SK-N-SH treated with all-trans-retinoic acid at 6 μM for 48 hours (cell line): ENCODE results near the gene DHX57.

Source experiments
- ATAC-seq: fragments of 200-7000 bp; cut with Tn5 transposase; 3 replicates; pipeline ENCODE4 v1.9.1; 2020; ENCODE audit warnings: mild to moderate bottlenecking, moderate library complexity
- ARNTL ChIP-seq: fragments of 450-650 bp; formaldehyde crosslinking; IDR thresholded peaks from 2 replicates; pipeline ENCODE4 v1.5.0; 2020; ENCODE audit warnings: low read depth, mild to moderate bottlenecking, moderate library complexity, borderline replicate concordance
- BACH2 ChIP-seq: fragments of 250-450 bp; sonication (Bioruptor Pico); IDR thresholded peaks from 2 replicates; pipeline ENCODE4 v1.9.0; 2021; ENCODE audit warnings: mild to moderate bottlenecking, borderline replicate concordance
- CREB5 ChIP-seq: fragments of 250-450 bp; sonication (Bioruptor Pico); IDR thresholded peaks from 2 replicates; pipeline ENCODE4 v1.5.1; 2020; ENCODE audit warnings: low read depth, mild to moderate bottlenecking, moderate library complexity
- CSDC2 ChIP-seq: fragments of 250-450 bp; sonication (Bioruptor Pico); IDR thresholded peaks from 2 replicates; pipeline ENCODE4 v1.5.0; 2020; ENCODE audit warnings: mild to moderate bottlenecking, moderate library complexity
- CSRNP3 ChIP-seq: fragments of 250-450 bp; sonication (Bioruptor Pico); IDR thresholded peaks from 2 replicates; pipeline ENCODE4 v1.5.1; 2021; ENCODE audit warnings: mild to moderate bottlenecking, moderate library complexity
- ESRRG ChIP-seq: fragments of 250-450 bp; sonication (Bioruptor Pico); IDR thresholded peaks from 2 replicates; pipeline ENCODE4 v1.6.1; 2021; ENCODE audit warnings: mild to moderate bottlenecking
- GLIS3 ChIP-seq: fragments of 250-450 bp; sonication (Bioruptor Pico); IDR thresholded peaks from 2 replicates; pipeline ENCODE4 v1.5.0; 2020; ENCODE audit warnings: mild to moderate bottlenecking, moderate library complexity
- ISL1 ChIP-seq: fragments of 250-450 bp; sonication (Bioruptor Pico); IDR thresholded peaks from 2 replicates; pipeline ENCODE4 v2.1.2; 2022; ENCODE audit warnings: mild to moderate bottlenecking, moderate library complexity
- OSR1 ChIP-seq: fragments of 250-450 bp; sonication (Bioruptor Pico); IDR thresholded peaks from 2 replicates; pipeline ENCODE4 v1.8.0; 2022; ENCODE audit warnings: moderate library complexity, mild to moderate bottlenecking, inconsistent platforms
- POU6F1 ChIP-seq: fragments of 250-450 bp; sonication (Bioruptor Pico); IDR thresholded peaks from 2 replicates; pipeline ENCODE4 v1.8.0; 2021; ENCODE audit warnings: low read depth, mild to moderate bottlenecking, moderate library complexity, borderline replicate concordance
- PPARA ChIP-seq: fragments of 250-450 bp; sonication (Bioruptor Pico); IDR thresholded peaks from 2 replicates; pipeline ENCODE4 v1.5.0; 2020; ENCODE audit warnings: mild to moderate bottlenecking, borderline replicate concordance
- RARB ChIP-seq: fragments of 250-450 bp; sonication (Bioruptor Pico); IDR thresholded peaks from 2 replicates; pipeline ENCODE4 v1.8.0; 2021; ENCODE audit warnings: mild to moderate bottlenecking, moderate library complexity
- SNAI2 ChIP-seq: fragments of 250-450 bp; sonication (Bioruptor Pico); IDR thresholded peaks from 2 replicates; pipeline ENCODE4 v1.5.0; 2020; ENCODE audit warnings: mild to moderate bottlenecking, moderate library complexity
- TCF4 ChIP-seq: fragments of 250-450 bp; sonication (Bioruptor Pico); IDR thresholded peaks from 2 replicates; pipeline ENCODE4 v1.8.0; 2021; ENCODE audit warnings: mild to moderate bottlenecking, moderate library complexity, borderline replicate concordance
- TOX ChIP-seq: fragments of 250-450 bp; sonication (Bioruptor Pico); IDR thresholded peaks from 2 replicates; pipeline ENCODE4 v1.8.0; 2021; ENCODE audit warnings: mild to moderate bottlenecking, moderate library complexity, borderline replicate concordance
- TSHZ2 ChIP-seq: fragments of 250-450 bp; sonication (Bioruptor Pico); IDR thresholded peaks from 2 replicates; pipeline ENCODE4 v1.5.0; 2020; ENCODE audit warnings: mild to moderate bottlenecking, moderate library complexity
- ZC3H10 ChIP-seq: fragments of 250-450 bp; sonication (Bioruptor Pico); IDR thresholded peaks from 2 replicates; pipeline ENCODE4 v1.5.1; 2021; ENCODE audit warnings: mild to moderate bottlenecking, moderate library complexity
- ZFP3 ChIP-seq: fragments of 250-450 bp; sonication (Bioruptor Pico); IDR thresholded peaks from 2 replicates; pipeline ENCODE4 v1.5.0; 2020; ENCODE audit warnings: mild to moderate bottlenecking, moderate library complexity
- ZFP30 ChIP-seq: fragments of 450-650 bp; formaldehyde crosslinking; IDR thresholded peaks from 2 replicates; pipeline ENCODE4 v1.5.0; 2022; ENCODE audit warnings: mild to moderate bottlenecking, moderate library complexity
- ZNF565 ChIP-seq: fragments of 450-650 bp; formaldehyde crosslinking; conservative IDR thresholded peaks from 2 replicates; pipeline ENCODE4 v1.5.0; 2020; ENCODE audit warnings: low read depth, mild to moderate bottlenecking, moderate library complexity
- ZNF70 ChIP-seq: fragments of 450-650 bp; formaldehyde crosslinking; IDR thresholded peaks from 2 replicates; pipeline ENCODE4 v1.5.0; 2020; ENCODE audit warnings: mild to moderate bottlenecking, moderate library complexity

Gene DHX57

GRCh38 chr2:38836791-38837190, 38.9 kb downstream of the DHX57 start:
- no peak for ATAC-seq
- TF ChIP-seq TOX (CRISPR knock-in tag), result no peak
- no peak for TF ChIP-seq RARB (CRISPR knock-in tag)
- TF ChIP-seq ZNF565 (CRISPR knock-in tag), result no peak
- TF ChIP-seq CSRNP3 (CRISPR knock-in tag), result no peak
- no peak for TF ChIP-seq TCF4 (CRISPR knock-in tag)
- TF ChIP-seq ZFP3, result no peak
- no peak for TF ChIP-seq CSDC2 (CRISPR knock-in tag)
- no peak for TF ChIP-seq ARNTL (CRISPR knock-in tag)
- TF ChIP-seq ZC3H10, result no peak

GRCh38 chr2:38835990-38836389, 39.7 kb downstream of the DHX57 start:
- no peak for ATAC-seq

DNA sequence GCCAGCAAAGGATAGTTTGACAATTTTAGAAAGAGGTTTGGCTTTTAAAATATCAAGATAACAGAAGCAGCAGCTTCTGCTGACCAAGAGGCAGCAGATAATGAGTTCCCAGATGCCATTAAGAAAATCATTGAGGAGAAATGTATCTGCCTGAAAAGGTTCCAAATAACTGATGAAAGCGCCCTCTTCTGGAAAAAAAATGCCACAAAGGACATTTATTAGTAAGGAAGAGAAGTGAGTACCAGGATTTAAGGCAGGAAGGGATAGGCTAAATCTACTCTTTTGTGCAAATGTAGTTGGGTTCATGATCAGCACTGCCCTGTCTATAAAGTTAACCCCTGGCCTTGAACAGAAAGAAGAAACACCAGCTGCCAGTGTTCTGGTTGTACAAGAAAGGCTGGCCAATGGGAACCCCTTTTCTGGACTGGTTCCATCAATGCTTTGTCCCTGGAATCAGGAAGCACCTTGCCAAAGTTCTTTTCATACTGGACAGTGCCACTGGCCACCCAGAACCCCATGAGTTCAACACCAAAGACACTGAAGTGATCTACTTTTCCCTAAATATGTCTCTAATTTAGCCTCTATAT, 40.6 kb downstream of the DHX57 start:
- TF ChIP-seq GLIS3 (CRISPR knock-in tag), result no peak
- no peak for TF ChIP-seq CSRNP3 (CRISPR knock-in tag)
- TF ChIP-seq TOX (CRISPR knock-in tag), result no peak
- no peak for TF ChIP-seq ZNF565 (CRISPR knock-in tag)
- no peak for TF ChIP-seq TCF4 (CRISPR knock-in tag)
- TF ChIP-seq POU6F1 (CRISPR knock-in tag), result no peak
- no peak for TF ChIP-seq ISL1 (CRISPR knock-in tag)
- no peak for TF ChIP-seq ZC3H10
- no peak for TF ChIP-seq OSR1 (CRISPR knock-in tag)
- TF ChIP-seq PPARA (CRISPR knock-in tag), result no peak
- no peak for TF ChIP-seq ZNF70
- no peak for TF ChIP-seq BACH2
- TF ChIP-seq ARNTL (CRISPR knock-in tag), result no peak
- TF ChIP-seq ZFP3, result no peak
- peak; percentile 75 for ATAC-seq

More at GRCh38 chr2:38835990-38836389, 39.7 kb downstream of the DHX57 start:
- no peak for TF ChIP-seq CREB5 (CRISPR knock-in tag)
- TF ChIP-seq POU6F1 (CRISPR knock-in tag), result no peak
- no peak for TF ChIP-seq CSDC2 (CRISPR knock-in tag)
- no peak for TF ChIP-seq RARB (CRISPR knock-in tag)
- TF ChIP-seq SNAI2 (CRISPR knock-in tag), result no peak
- no peak for TF ChIP-seq BACH2

DNA sequence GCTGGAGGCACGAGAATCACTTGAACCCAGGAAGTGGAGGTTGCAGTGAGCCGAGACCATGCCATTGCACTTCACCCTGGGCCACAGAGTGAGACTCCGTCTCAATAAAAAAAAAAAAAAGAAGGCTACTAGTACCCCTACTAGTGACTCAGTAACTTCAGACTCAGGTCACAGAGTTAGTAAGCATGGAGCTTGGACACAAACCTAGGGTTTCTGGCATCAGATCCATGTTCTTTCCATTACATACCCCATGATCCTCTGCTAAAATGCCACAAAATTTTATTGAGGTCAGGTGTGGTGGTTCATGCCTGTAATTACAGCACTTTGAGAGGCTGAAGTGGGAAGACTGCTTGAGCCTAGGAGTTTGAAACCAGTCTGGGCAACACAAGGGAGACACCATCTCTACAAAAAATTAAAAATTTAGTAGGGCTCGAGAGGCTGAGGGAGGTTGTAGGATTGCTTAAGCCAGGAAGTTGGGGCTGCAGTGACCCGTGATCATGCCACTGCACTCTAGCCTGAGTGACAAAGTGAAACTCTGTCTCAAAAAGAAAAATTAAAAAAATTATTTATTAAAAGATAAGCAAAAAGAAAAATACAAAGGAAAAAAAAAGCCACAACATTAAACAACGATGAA, 45.1 kb downstream of the DHX57 start:
- ATAC-seq, result no peak
- no peak for TF ChIP-seq ARNTL (CRISPR knock-in tag)
- no peak for TF ChIP-seq CSDC2 (CRISPR knock-in tag)
- TF ChIP-seq ZNF565 (CRISPR knock-in tag), result no peak
- no peak for TF ChIP-seq CSRNP3 (CRISPR knock-in tag)
- TF ChIP-seq PPARA (CRISPR knock-in tag), result no peak
- TF ChIP-seq GLIS3 (CRISPR knock-in tag), result no peak
- TF ChIP-seq TOX (CRISPR knock-in tag), result no peak
- TF ChIP-seq ESRRG, result no peak
- TF ChIP-seq ZFP30, result no peak
- TF ChIP-seq TSHZ2, result no peak
- TF ChIP-seq ZNF70, result no peak
